Mesothelial cell of epicardium (in vitro differentiated cells): ENCODE results near the gene SH3YL1. TPM values are rescaled to one million over a fixed set of nuclear protein-coding genes. Genes with fewer than 3 reads are reported as not detected.

Experiments used
- DNase-seq, 2 experiments: peaks; one replicate each; pipeline ENCODE4 v3.0.0; 2021; ENCODE audit warnings: low spot score in 2 of 2; ENCODE audit not compliant: unreplicated experiment in 2 of 2
- H3K27ac Mint-ChIP-seq: 2 replicates; pipeline ENCODE4 v1.8.0; 2021; ENCODE audit warnings: mixed read lengths
- H3K27me3 Mint-ChIP-seq: 2 replicates; pipeline ENCODE4 v1.8.0; 2021; ENCODE audit warnings: low read depth, mixed read lengths
- H3K36me3 Mint-ChIP-seq: 2 replicates; pipeline ENCODE4 v1.8.0; 2021; ENCODE audit warnings: mixed read lengths
- H3K4me1 Mint-ChIP-seq: 2 replicates; pipeline ENCODE4 v1.8.0; 2021; ENCODE audit warnings: mixed read lengths
- H3K4me3 Mint-ChIP-seq: 2 replicates; pipeline ENCODE4 v1.8.0; 2021; ENCODE audit warnings: mild to moderate bottlenecking, moderate library complexity, mixed read lengths
- H3K9me3 Mint-ChIP-seq: 2 replicates; pipeline ENCODE4 v1.8.0; 2021; ENCODE audit warnings: mixed read lengths
- total RNA-seq: library from RNA; stranded (reverse); gene quantifications from 3 replicates; pipeline ENCODE4 v1.2.1, GENCODE V29; 2021
- TF ChIP-seq, protein P1 (sequence below): fragments of 200-600 bp; sonication (generic); IDR thresholded peaks from one replicate; pipeline ENCODE4 v1.5.0; 2021; ENCODE audit warnings: antibody characterized with exemption; ENCODE audit not compliant: unreplicated experiment

Gene SH3YL1
- total RNA-seq, 1 donor from 2014 or later, result 85.8 TPM

DNA sequence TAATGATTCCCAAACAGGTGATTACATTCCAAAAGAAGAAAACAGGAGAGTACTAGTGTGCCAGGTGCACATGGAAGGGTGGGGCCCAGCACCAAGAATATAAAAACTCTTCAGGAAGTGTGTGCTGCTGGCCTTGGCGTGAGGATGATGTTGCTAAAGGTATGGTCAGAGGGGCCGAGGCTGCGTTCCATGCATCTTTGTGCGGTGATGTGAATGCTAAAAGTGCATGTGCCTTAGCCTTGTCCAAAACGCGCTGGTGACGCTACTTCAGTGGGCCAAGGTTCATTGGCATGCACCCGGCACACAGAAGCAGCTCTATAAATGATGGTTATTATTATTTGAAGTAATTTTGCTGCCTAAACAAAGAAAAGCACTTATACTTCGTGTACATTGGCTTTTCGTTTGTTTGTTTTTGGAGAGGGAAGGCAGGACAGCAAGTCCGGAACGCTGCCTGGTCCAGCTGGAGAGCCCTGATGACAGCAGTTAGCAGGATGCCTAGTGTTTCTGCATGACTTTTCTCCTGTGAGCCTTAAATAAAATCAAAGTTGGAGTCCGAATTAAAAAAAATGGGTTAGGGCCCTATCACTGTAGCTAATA, 21.2 kb upstream of the SH3YL1 start:
- TF ChIP-seq, protein P1, sequence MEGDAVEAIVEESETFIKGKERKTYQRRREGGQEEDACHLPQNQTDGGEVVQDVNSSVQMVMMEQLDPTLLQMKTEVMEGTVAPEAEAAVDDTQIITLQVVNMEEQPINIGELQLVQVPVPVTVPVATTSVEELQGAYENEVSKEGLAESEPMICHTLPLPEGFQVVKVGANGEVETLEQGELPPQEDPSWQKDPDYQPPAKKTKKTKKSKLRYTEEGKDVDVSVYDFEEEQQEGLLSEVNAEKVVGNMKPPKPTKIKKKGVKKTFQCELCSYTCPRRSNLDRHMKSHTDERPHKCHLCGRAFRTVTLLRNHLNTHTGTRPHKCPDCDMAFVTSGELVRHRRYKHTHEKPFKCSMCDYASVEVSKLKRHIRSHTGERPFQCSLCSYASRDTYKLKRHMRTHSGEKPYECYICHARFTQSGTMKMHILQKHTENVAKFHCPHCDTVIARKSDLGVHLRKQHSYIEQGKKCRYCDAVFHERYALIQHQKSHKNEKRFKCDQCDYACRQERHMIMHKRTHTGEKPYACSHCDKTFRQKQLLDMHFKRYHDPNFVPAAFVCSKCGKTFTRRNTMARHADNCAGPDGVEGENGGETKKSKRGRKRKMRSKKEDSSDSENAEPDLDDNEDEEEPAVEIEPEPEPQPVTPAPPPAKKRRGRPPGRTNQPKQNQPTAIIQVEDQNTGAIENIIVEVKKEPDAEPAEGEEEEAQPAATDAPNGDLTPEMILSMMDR, result no peak
- H3K9me3 Mint-ChIP-seq, result no peaks in the 10 kb centered on the region
- no peak overlapping the region for H3K4me3 Mint-ChIP-seq
- H3K27ac Mint-ChIP-seq, result no peak overlapping the region
- H3K27me3 Mint-ChIP-seq, result peaks cover 47% of the 10 kb centered on the region
- no peak for DNase-seq
- peaks cover 12% of the 10 kb centered on the region for H3K4me1 Mint-ChIP-seq
- H3K36me3 Mint-ChIP-seq, result peaks cover 3% of the 10 kb centered on the region

DNA sequence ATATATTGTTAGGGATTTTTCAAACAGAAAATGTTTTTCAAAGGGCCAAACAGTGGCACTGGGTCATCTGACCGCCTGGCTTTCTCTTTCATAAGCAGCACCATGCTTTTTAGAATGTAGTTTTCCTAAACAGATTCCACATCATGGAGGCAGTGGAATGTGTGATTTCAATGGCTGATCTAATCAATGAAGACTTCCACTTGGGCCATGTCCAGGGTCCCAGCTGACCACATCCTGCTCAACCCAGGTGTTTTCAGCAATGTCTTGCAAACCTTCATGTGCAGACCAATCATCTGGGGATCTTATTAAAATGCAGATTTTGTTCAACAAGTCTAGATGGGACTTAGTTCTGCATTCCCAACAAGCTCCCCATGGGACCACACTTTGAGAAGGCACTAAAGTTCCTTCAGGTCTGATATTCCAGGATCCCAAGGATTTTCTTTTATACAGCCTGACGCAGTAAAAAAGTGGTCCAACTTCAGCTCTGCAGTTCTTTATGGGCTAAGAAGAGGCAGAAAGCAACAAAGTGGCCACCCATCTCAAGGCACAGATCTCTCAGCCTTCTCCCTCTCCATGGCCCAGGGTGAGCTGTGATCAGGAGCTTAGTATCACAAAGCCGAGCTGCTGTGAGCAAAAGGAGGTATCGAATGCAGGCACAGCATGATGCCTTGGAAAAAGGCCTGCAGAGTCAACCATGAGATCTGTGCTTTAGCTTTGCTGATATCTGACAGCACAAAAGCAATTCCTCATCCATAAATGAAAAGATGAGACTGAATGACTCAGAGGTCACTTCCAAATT, 20.4 kb upstream of the SH3YL1 start:
- H3K27ac Mint-ChIP-seq, result no peak overlapping the region
- peaks cover 8% of the 10 kb centered on the region for H3K4me1 Mint-ChIP-seq
- no peak for DNase-seq

DNA sequence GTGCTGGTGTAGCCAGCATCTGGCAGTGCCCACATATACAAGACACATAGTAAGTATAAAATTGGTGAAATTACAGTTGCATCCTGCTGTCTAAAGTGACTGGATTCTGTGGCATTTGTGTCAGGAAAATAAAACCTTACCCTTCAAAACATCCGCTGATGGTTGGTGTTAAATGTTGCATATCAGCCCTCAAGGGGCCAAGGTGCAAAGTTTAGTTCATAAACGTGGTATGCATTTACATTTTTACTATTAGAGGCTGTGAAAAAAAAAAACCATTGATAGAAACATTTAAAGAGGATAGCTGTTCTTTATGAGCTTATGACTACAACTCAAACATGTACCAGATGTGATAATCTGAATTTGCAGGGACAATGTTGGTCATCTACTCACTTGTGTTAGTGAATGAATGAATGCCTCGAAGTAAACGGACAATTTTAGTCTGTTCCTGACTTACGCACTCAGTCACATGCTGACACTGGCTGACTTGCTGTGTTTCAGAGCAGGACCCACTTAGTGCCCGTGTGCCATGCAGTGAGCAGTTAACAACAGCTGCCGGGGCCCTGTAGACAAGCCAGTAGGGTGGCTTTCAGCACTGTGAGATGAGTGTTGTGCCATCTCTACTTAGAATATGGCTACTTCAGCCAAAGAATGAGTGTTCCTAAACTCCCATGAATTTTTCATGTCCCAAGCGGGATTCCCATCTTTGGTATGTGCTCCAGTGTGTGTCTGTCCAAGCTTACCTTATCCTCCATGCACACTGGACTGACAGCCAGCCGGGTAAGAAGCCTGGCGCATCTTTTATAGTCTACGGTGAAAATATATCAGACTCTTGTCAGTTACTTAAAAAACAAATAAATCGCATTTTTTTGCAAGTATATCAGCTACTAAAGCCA, 18.8 kb upstream of the SH3YL1 start:
- peaks cover 36% of the 10 kb centered on the region for H3K27me3 Mint-ChIP-seq
- H3K36me3 Mint-ChIP-seq, result peaks cover 14% of the 10 kb centered on the region
- H3K4me3 Mint-ChIP-seq, result no peak overlapping the region
- DNase-seq, result no peak
- H3K4me1 Mint-ChIP-seq, result peaks cover 8% of the 10 kb centered on the region
- H3K9me3 Mint-ChIP-seq, result no peaks in the 10 kb centered on the region
- TF ChIP-seq, protein P1, result no peak
- H3K27ac Mint-ChIP-seq, result no peak overlapping the region

More for the DNA sequence above, 20.4 kb upstream of the SH3YL1 start:
- no peaks in the 10 kb centered on the region for H3K9me3 Mint-ChIP-seq
- no peak overlapping the region for H3K4me3 Mint-ChIP-seq
- TF ChIP-seq, protein P1, result no peak
- peaks cover 6% of the 10 kb centered on the region for H3K36me3 Mint-ChIP-seq
- H3K27me3 Mint-ChIP-seq, result peaks cover 39% of the 10 kb centered on the region

DNA sequence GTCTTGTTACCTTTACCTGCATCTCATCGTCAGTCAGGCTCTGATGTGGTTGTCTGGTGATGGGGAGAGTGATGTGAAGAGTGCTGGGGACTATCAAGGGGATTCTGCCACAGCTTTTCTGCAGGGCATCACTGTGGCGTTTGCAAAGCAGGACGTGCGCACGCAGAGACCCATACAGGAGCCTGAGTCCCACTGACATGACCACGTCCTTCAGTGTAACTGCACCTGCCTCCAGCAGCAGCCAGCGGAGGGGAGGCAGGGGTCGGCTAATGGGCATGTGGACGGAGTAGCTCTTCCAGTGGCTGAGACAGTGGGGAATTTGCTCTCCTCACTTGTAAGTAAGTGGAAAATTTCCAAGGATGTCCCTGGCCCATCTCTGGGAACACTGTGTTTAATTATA, 17.5 kb upstream of the SH3YL1 start:
- no peak overlapping the region for H3K27ac Mint-ChIP-seq

DNA sequence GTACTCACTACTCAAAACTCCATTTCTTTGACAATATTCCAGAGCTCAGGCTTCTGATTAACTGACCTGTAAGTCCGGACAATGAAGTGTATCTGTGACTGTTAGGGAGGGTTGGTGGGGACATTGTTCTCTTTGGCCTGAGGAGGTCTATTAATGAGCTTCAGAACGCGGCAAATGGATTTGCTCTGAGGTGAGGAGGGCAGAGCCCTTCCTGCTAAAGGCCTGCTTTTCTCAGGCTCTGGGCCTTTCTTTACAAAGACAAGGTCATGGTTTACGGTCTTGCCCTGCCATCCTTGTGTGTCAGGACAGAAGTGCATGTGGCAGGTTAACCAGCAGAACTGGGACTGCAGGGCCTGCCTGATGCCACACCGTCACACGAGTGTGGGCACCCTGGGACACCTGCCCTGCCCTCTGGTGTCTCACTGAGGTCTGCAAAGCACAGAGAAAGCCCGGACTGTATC, 16.8 kb upstream of the SH3YL1 start:
- peaks cover 18% of the 10 kb centered on the region for H3K27me3 Mint-ChIP-seq
- TF ChIP-seq, protein P1, result no peak
- H3K9me3 Mint-ChIP-seq, result no peaks in the 10 kb centered on the region
- H3K36me3 Mint-ChIP-seq, result peaks cover 23% of the 10 kb centered on the region
- no peak overlapping the region for H3K4me3 Mint-ChIP-seq
- peaks cover 2% of the 10 kb centered on the region for H3K4me1 Mint-ChIP-seq
- DNase-seq, result no peak
- H3K27ac Mint-ChIP-seq, result no peak overlapping the region

More for the DNA sequence above, 17.5 kb upstream of the SH3YL1 start:
- no peak for DNase-seq
- H3K36me3 Mint-ChIP-seq, result peaks cover 23% of the 10 kb centered on the region
- no peak overlapping the region for H3K4me3 Mint-ChIP-seq
- TF ChIP-seq, protein P1, result no peak
- H3K9me3 Mint-ChIP-seq, result no peaks in the 10 kb centered on the region
- H3K4me1 Mint-ChIP-seq, result peaks cover 2% of the 10 kb centered on the region
- H3K27me3 Mint-ChIP-seq, result peaks cover 25% of the 10 kb centered on the region
